ENCODE data around the gene FRMD5. TPM values are rescaled to one million over a fixed set of nuclear protein-coding genes. Genes with fewer than 3 reads are reported as not detected.
"Not testable (repeated sequence)": the region's sequence is repeated elsewhere in the genome, so short reads cannot be mapped to it uniquely, and the experiment has no call there.

Gene FRMD5
- total RNA-seq, 1 experiment from 2014 or later = 6.5 TPM

- H3K4me1 ChIP-seq (replicated peaks; ENCODE audit: insufficient read depth) = no peaks in the 10 kb centered on the region
- no peaks in the 10 kb centered on the region for H3F3A ChIP-seq (ENCODE audit: insufficient read depth, low read depth)
- no peaks in the 10 kb centered on the region for H3K9me2 ChIP-seq (ENCODE audit: insufficient read depth)
- no peaks in the 10 kb centered on the region for H3K27me3 ChIP-seq (ENCODE audit: insufficient read depth, low read depth)
- POLR2A ChIA-PET (ENCODE audit: unreplicated experiment) = no interaction called here
- CTCF ChIA-PET = interaction anchor here (0.8 kb wide), 1 partner anchor 189 kb away, joined by 3 read pairs; no protein-coding TSS in a partner anchor
- no TSS peak for BruUV-seq (replicated peaks)
- H3K9me3 ChIP-seq (ENCODE audit: insufficient read depth, low read depth) = no peaks in the 10 kb centered on the region
- no peaks in the 10 kb centered on the region for H4K20me1 ChIP-seq (ENCODE audit: insufficient read depth)
- H3K36me3 ChIP-seq (ENCODE audit: low read depth) = no peaks in the 10 kb centered on the region; the same call in 1 of the 2 replicates
- H3K79me2 ChIP-seq (ENCODE audit: low read depth) = no peaks in the 10 kb centered on the region
- H3K4me3 ChIP-seq = no peak overlapping the region
- no peak overlapping the region for H3K4me2 ChIP-seq
- TF ChIP-seq, protein P1, sequence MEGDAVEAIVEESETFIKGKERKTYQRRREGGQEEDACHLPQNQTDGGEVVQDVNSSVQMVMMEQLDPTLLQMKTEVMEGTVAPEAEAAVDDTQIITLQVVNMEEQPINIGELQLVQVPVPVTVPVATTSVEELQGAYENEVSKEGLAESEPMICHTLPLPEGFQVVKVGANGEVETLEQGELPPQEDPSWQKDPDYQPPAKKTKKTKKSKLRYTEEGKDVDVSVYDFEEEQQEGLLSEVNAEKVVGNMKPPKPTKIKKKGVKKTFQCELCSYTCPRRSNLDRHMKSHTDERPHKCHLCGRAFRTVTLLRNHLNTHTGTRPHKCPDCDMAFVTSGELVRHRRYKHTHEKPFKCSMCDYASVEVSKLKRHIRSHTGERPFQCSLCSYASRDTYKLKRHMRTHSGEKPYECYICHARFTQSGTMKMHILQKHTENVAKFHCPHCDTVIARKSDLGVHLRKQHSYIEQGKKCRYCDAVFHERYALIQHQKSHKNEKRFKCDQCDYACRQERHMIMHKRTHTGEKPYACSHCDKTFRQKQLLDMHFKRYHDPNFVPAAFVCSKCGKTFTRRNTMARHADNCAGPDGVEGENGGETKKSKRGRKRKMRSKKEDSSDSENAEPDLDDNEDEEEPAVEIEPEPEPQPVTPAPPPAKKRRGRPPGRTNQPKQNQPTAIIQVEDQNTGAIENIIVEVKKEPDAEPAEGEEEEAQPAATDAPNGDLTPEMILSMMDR (conservative IDR thresholded peaks at IDR 0.05) = no peak
- no peak for TF ChIP-seq EZH2 (IDR thresholded peaks at IDR 0.05; ENCODE audit: low read depth)
- H3K27ac ChIP-seq = no peak overlapping the region
- intact Hi-C loops (cut with micrococcal nuclease; ENCODE audit: unreplicated experiment) = loop anchor here (1.0 to 5.0 kb wide), 3 partner anchors 194 to 678 kb away; no protein-coding TSS in a partner anchor
- DNase-seq = no peak
- no peak overlapping the region for H2AFZ ChIP-seq
Observed at GRCh38 chr15:43871835-43872234, 323.2 kb downstream of the FRMD5 start.

- Histone ChIP-seq H3K9me3 (ENCODE audit: insufficient read depth, low read depth) (no peaks in the 10 kb centered on the region), H2AFZ (no peak overlapping the region), H3K4me1 (replicated peaks; ENCODE audit: insufficient read depth) (no peaks in the 10 kb centered on the region), H3K27ac (no peak overlapping the region), H3K4me2 (no peak overlapping the region), H4K20me1 (ENCODE audit: insufficient read depth) (no peaks in the 10 kb centered on the region), H3F3A (ENCODE audit: insufficient read depth, low read depth) (no peaks in the 10 kb centered on the region), H3K36me3 (ENCODE audit: low read depth) (no peaks in the 10 kb centered on the region; the same call in 1 of the 2 replicates), H3K79me2 (ENCODE audit: low read depth) (no peaks in the 10 kb centered on the region), H3K4me3 (no peak overlapping the region), H3K9me2 (ENCODE audit: insufficient read depth) (no peaks in the 10 kb centered on the region), H3K27me3 (ENCODE audit: insufficient read depth, low read depth) (no peaks in the 10 kb centered on the region)
- intact Hi-C loops (cut with micrococcal nuclease; ENCODE audit: unreplicated experiment) = no loop called here
- BruUV-seq (replicated peaks) = no TSS peak
- TF ChIP-seq EZH2 (IDR thresholded peaks at IDR 0.05; ENCODE audit: low read depth) = no peak
- TF ChIP-seq, protein P1 (conservative IDR thresholded peaks at IDR 0.05) = no peak
- ChIA-PET CTCF (interaction anchor here (0.6 to 0.7 kb wide), 4 partner anchors 45 to 668 kb away, joined by 3 to 9 read pairs (median 5); partner anchors contain the start of gene EIF3J), POLR2A (ENCODE audit: unreplicated experiment) (interaction anchor here (0.6 kb wide), 1 partner anchor 1878 kb away, joined by 5 read pairs; no protein-coding TSS in a partner anchor)
- no peak for DNase-seq
Observed at GRCh38 chr15:43868406-43868805, 326.7 kb downstream of the FRMD5 start.

GRCh38 chr15:43867096-43867495, 328.0 kb downstream of the FRMD5 start:
- no peak overlapping the region for H3K4me3 ChIP-seq
- intact Hi-C loops (cut with micrococcal nuclease; ENCODE audit: unreplicated experiment) = no loop called here
- TF ChIP-seq, protein P1 (conservative IDR thresholded peaks at IDR 0.05) = no peak
- no peak for TF ChIP-seq EZH2 (IDR thresholded peaks at IDR 0.05; ENCODE audit: low read depth)
- H2AFZ ChIP-seq = no peak overlapping the region
- H3K4me2 ChIP-seq = no peak overlapping the region
- H3K4me1 ChIP-seq (replicated peaks; ENCODE audit: insufficient read depth) = no peaks in the 10 kb centered on the region
- BruUV-seq (replicated peaks) = no TSS peak
- H3K9me3 ChIP-seq (ENCODE audit: insufficient read depth, low read depth) = no peaks in the 10 kb centered on the region
- H3K36me3 ChIP-seq (ENCODE audit: low read depth) = no peaks in the 10 kb centered on the region; the same call in 1 of the 2 replicates
- POLR2A ChIA-PET (ENCODE audit: unreplicated experiment) = no interaction called here
- no peaks in the 10 kb centered on the region for H3K9me2 ChIP-seq (ENCODE audit: insufficient read depth)
- no peaks in the 10 kb centered on the region for H4K20me1 ChIP-seq (ENCODE audit: insufficient read depth)
- no peaks in the 10 kb centered on the region for H3K79me2 ChIP-seq (ENCODE audit: low read depth)
- H3F3A ChIP-seq (ENCODE audit: insufficient read depth, low read depth) = no peaks in the 10 kb centered on the region
- CTCF ChIA-PET = no interaction called here
- no peaks in the 10 kb centered on the region for H3K27me3 ChIP-seq (ENCODE audit: insufficient read depth, low read depth)
- no peak overlapping the region for H3K27ac ChIP-seq
- no peak for DNase-seq

GRCh38 chr15:43866636-43867035, 328.4 kb downstream of the FRMD5 start:
- intact Hi-C loops (cut with micrococcal nuclease; ENCODE audit: unreplicated experiment); H3K79me2 ChIP-seq (ENCODE audit: low read depth); H3K9me2 ChIP-seq (ENCODE audit: insufficient read depth); DNase-seq; CTCF ChIA-PET; H3K36me3 ChIP-seq (ENCODE audit: low read depth); H2AFZ ChIP-seq; H4K20me1 ChIP-seq (ENCODE audit: insufficient read depth); H3F3A ChIP-seq (ENCODE audit: insufficient read depth, low read depth); H3K27me3 ChIP-seq (ENCODE audit: insufficient read depth, low read depth); H3K9me3 ChIP-seq (ENCODE audit: insufficient read depth, low read depth); H3K27ac ChIP-seq; POLR2A ChIA-PET (ENCODE audit: unreplicated experiment); H3K4me2 ChIP-seq; H3K4me1 ChIP-seq (replicated peaks; ENCODE audit: insufficient read depth); H3K4me3 ChIP-seq: not testable (repeated sequence)
- BruUV-seq (replicated peaks) = TSS peak; percentile 29
